ENCODE measurements around the gene TMEM238L. TPM values are rescaled to one million over a fixed set of nuclear protein-coding genes. Genes with fewer than 3 reads are reported as not detected.

The TMEM238L gene
- total RNA-seq, 4 donors from 2014 or later, result 2.0 to 8.9 TPM; not detected in 2

DNA sequence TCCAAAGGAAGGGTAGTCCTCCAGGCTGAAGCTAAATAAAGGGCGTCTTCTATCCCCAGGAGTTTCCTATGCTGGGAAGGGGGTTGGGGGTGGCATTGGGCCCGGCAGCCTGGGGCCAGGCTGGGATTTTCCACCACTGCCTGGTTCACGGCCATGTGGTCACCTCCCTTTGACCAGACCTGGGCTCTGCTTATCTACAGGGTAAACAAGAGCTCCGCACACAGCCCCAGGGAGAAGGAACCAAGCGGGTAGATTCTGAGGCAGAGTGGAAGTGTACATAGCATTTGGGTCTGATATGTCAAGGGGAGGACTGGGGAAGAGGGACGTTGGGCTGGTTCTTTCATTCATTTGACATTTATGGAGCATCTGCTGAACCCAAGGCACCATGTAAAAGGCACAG lies 46.8 kb downstream of the TMEM238L start:
- Histone ChIP-seq H3K9me3 (no peaks in the 10 kb centered on the region), H3K4me3 (no peak overlapping the region), H3K27me3 (no peaks in the 10 kb centered on the region), H3K36me3 (no peaks in the 10 kb centered on the region), H3K27ac (no peak overlapping the region), H3K4me1 (peaks cover 6% of the 10 kb centered on the region)
- no peak for TF ChIP-seq POLR2A (IDR thresholded peaks at IDR 0.05)
- TF ChIP-seq EP300 (IDR thresholded peaks at IDR 0.05), result no peak
- no peak for TF ChIP-seq POLR2AphosphoS5 (IDR thresholded peaks at IDR 0.05)
- TF ChIP-seq, protein P1, sequence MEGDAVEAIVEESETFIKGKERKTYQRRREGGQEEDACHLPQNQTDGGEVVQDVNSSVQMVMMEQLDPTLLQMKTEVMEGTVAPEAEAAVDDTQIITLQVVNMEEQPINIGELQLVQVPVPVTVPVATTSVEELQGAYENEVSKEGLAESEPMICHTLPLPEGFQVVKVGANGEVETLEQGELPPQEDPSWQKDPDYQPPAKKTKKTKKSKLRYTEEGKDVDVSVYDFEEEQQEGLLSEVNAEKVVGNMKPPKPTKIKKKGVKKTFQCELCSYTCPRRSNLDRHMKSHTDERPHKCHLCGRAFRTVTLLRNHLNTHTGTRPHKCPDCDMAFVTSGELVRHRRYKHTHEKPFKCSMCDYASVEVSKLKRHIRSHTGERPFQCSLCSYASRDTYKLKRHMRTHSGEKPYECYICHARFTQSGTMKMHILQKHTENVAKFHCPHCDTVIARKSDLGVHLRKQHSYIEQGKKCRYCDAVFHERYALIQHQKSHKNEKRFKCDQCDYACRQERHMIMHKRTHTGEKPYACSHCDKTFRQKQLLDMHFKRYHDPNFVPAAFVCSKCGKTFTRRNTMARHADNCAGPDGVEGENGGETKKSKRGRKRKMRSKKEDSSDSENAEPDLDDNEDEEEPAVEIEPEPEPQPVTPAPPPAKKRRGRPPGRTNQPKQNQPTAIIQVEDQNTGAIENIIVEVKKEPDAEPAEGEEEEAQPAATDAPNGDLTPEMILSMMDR (IDR thresholded peaks at IDR 0.05), result no peak
- DNase-seq (ENCODE audit: low spot score in 2 of 2), result no peak
- WGBS, result 74% methylated on average over 5 of the region's 6 CpGs

DNA sequence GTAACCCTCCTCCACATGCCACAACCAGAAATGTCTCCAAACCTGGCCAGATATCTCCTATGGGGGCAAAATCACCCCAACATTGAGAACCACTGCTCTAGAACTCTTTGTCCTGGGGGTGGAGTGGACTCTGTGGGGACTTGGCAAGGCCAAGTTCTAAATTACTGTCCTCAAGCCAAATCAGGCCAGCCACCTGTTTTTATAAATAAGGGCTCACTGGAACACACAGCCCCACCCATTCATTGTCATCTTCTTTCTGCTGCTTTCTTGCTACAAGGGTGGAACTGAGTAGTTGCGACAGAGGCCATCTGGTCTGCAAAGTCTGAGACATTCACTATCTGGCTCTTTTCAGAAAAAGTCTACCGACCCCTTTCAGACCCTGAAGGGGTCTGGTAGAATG lies 47.3 kb downstream of the TMEM238L start:
- Histone ChIP-seq H3K4me1 (peaks cover 6% of the 10 kb centered on the region), H3K36me3 (no peaks in the 10 kb centered on the region), H3K9me3 (no peaks in the 10 kb centered on the region), H3K4me3 (no peak overlapping the region), H3K27ac (no peak overlapping the region), H3K27me3 (no peaks in the 10 kb centered on the region)
- no peak for TF ChIP-seq POLR2AphosphoS5 (IDR thresholded peaks at IDR 0.05)
- no peak for DNase-seq (ENCODE audit: low spot score in 2 of 2)
- 68% methylated on average over 2 of the region's 2 CpGs for WGBS

DNA sequence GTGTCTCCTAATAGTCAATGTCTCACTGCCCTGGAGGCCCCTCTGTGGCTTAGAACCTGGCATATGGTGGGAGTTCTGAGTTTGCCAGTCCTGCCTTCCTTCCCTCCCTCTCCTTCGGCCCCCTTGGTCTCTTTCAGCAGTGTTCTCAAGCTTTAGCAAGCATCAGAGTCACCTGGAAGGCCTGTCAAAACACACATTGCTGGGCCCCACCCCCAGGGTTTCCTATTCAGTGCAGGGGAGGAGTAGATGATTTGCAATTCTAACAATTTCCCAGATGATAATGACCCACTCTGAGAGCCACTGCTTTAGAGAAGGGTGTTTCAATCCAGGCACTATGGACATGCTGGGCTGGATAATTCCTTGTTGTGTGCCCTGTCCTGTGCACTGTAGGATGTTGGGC lies 47.7 kb downstream of the TMEM238L start:
- no peak for DNase-seq (ENCODE audit: low spot score in 2 of 2)
- H3K27me3 ChIP-seq, result no peaks in the 10 kb centered on the region
- no peak overlapping the region for H3K27ac ChIP-seq
- H3K4me3 ChIP-seq, result no peak overlapping the region
- TF ChIP-seq EP300 (IDR thresholded peaks at IDR 0.05) (no peak), POLR2A (IDR thresholded peaks at IDR 0.05) (no peak)
- TF ChIP-seq, protein P1 (IDR thresholded peaks at IDR 0.05), result no peak
- no peaks in the 10 kb centered on the region for H3K9me3 ChIP-seq
- WGBS, result 50% methylated on average over 1 of the region's 1 CpG
- no peaks in the 10 kb centered on the region for H3K36me3 ChIP-seq
- H3K4me1 ChIP-seq, result peaks cover 6% of the 10 kb centered on the region

DNA sequence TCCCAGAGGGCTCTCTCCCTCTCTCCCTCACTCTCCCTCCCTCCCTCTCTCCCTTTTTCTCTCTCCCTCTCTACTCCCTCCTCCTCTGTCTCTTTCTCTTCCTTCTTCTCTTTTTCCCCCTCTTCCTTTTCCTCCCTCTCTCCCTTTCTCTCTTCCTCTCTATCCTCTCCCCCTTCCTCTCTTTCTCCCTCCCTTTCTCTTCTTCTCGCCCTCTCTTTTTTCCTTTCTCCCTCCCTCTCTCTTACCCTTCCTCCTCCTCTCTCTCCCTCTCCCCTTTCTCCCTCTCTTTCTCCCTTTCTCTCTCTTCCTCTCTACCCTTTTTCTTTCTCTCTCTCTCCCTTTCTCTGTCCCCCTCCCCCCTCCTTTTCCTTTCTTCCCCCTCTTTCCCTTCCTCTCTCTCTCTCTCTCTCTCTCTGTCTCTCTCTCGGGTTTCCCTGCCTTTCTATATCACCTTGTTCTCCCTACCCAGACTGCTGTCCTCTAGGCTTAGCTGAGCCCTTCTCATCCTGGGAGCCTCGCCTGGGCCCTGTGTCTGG lies 48.2 kb downstream of the TMEM238L start:
- TF ChIP-seq POLR2AphosphoS5 (IDR thresholded peaks at IDR 0.05) (no peak), EP300 (IDR thresholded peaks at IDR 0.05) (no peak)
- TF ChIP-seq, protein P1 (IDR thresholded peaks at IDR 0.05), result no peak
- H3K4me1 ChIP-seq, result peaks cover 6% of the 10 kb centered on the region
- 87% methylated on average over 3 of the region's 3 CpGs for WGBS
- H3K27me3 ChIP-seq, result no peaks in the 10 kb centered on the region
- no peak overlapping the region for H3K4me3 ChIP-seq
- H3K27ac ChIP-seq, result no peak overlapping the region
- no peak for DNase-seq (ENCODE audit: low spot score in 2 of 2)
- H3K9me3 ChIP-seq, result no peaks in the 10 kb centered on the region
- no peaks in the 10 kb centered on the region for H3K36me3 ChIP-seq

DNA sequence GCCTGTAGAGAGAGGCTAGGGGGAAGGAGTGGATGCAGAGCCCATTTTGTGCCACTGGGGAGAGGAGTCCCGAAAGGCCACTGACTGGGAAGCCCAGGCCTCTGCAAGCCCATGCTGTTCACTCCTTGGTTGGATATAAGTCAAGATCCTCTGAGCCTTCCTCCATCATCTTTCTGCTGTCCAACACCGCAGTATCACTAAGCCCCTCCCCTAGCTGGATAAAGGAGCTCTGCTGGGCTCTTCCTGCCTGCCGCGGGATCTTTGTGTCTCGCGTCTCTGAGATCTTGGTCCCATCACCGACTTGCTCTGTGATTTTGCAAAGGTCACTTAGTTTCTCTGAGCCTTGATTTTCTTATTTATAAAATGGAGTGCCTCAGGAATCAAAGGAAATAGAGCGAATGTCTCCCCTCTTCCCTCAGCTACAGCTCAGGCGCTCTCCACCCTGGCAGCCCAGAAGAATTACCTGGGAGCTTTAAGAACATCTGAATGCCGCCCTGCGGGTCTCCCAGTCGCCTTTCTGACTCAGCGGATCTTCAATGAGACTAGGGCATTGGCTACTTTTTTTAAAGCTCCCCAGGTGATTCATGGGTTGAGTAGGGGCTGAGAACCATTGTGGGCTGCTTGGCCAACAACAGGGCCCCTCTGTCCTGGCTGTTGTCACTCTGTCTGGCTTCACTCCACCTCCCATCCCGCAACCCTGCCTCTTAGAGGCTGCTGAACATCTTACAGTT lies 48.9 kb downstream of the TMEM238L start:
- H3K27ac ChIP-seq, result no peak overlapping the region
- H3K27me3 ChIP-seq, result no peaks in the 10 kb centered on the region
- WGBS, result 65% methylated on average over 13 of the region's 14 CpGs
- peaks cover 6% of the 10 kb centered on the region for H3K4me1 ChIP-seq
- no peak overlapping the region for H3K4me3 ChIP-seq
- TF ChIP-seq, protein P1 (IDR thresholded peaks at IDR 0.05), result no peak
- TF ChIP-seq POLR2AphosphoS5 (IDR thresholded peaks at IDR 0.05) (no peak), EP300 (IDR thresholded peaks at IDR 0.05) (no peak), POLR2A (IDR thresholded peaks at IDR 0.05) (no peak)
- no peak for DNase-seq (ENCODE audit: low spot score in 2 of 2)
- no peaks in the 10 kb centered on the region for H3K9me3 ChIP-seq
- H3K36me3 ChIP-seq, result no peaks in the 10 kb centered on the region
